Astrocyte (in vitro differentiated cells and primary cell): Measurements from ENCODE around the gene PRKCH. TPM values are rescaled to one million over a fixed set of nuclear protein-coding genes. Genes with fewer than 3 reads are reported as not detected.

Source experiments
- DNase-seq: peaks from one replicate; pipeline ENCODE4 v3.0.0-alpha.2; 2010; ENCODE audit warnings: low read depth
- FAIRE-seq: peaks from 2 replicates; lab custom pipeline; 2011; peaks lifted over from hg19 to GRCh38; lab: Jason Lieb, UNC
- H2AFZ ChIP-seq: 2 replicates; pipeline ENCODE4 v1.6.0; 2012; ENCODE audit warnings: low read depth, low read length, inconsistent platforms
- H3K27ac ChIP-seq: 2 replicates; pipeline ENCODE4 v1.5.1; 2011; ENCODE audit warnings: low read depth, low read length, inconsistent platforms
- H3K27me3 ChIP-seq: 2 replicates; pipeline ENCODE4 v1.6.0; 2011; ENCODE audit warnings: low read length, inconsistent platforms; ENCODE audit not compliant: insufficient read depth
- H3K36me3 ChIP-seq: 2 replicates; pipeline ENCODE4 v1.5.1; 2011; ENCODE audit warnings: low read length, inconsistent platforms; ENCODE audit not compliant: insufficient read depth
- H3K4me1 ChIP-seq: 2 replicates; pipeline ENCODE4 v1.5.1; 2011; ENCODE audit warnings: low read length, inconsistent platforms; ENCODE audit not compliant: insufficient read depth
- H3K4me2 ChIP-seq: 2 replicates; pipeline ENCODE4 v1.6.0; 2012; ENCODE audit warnings: low read length, inconsistent platforms
- H3K4me3 ChIP-seq: 2 replicates; pipeline ENCODE4 v1.5.1; 2011; ENCODE audit warnings: low read depth, mild to moderate bottlenecking, low read length, inconsistent platforms; ENCODE audit not compliant: insufficient read depth
- H3K79me2 ChIP-seq: 2 replicates; pipeline ENCODE4 v1.6.0; 2012; ENCODE audit warnings: mild to moderate bottlenecking, low read length, inconsistent platforms; ENCODE audit not compliant: insufficient read depth
- H3K9ac ChIP-seq: 2 replicates; pipeline ENCODE4 v1.6.0; 2012; ENCODE audit warnings: mild to moderate bottlenecking, low read length, inconsistent platforms
- H3K9me3 ChIP-seq: 2 replicates; pipeline ENCODE4 v1.5.1; 2012; ENCODE audit warnings: low read depth, mild to moderate bottlenecking, low read length, inconsistent platforms; ENCODE audit not compliant: insufficient read depth
- H4K20me1 ChIP-seq: 2 replicates; pipeline ENCODE4 v1.6.0; 2012; ENCODE audit warnings: low read length, inconsistent platforms; ENCODE audit not compliant: insufficient read depth
- H3K27ac Mint-ChIP-seq: one replicate; pipeline ENCODE4 v1.8.0; 2021; ENCODE audit warnings: mild to moderate bottlenecking, mixed read lengths; ENCODE audit not compliant: unreplicated experiment
- H3K27me3 Mint-ChIP-seq: one replicate; pipeline ENCODE4 v1.8.0; 2021; ENCODE audit warnings: low read depth, mixed read lengths; ENCODE audit not compliant: unreplicated experiment
- H3K36me3 Mint-ChIP-seq: one replicate; pipeline ENCODE4 v1.8.0; 2021; ENCODE audit warnings: low read depth, mixed read lengths; ENCODE audit not compliant: unreplicated experiment
- H3K4me1 Mint-ChIP-seq: one replicate; pipeline ENCODE4 v1.8.0; 2021; ENCODE audit warnings: low read depth, mixed read lengths; ENCODE audit not compliant: unreplicated experiment
- H3K4me3 Mint-ChIP-seq: one replicate; pipeline ENCODE4 v1.8.0; 2021; ENCODE audit warnings: mild to moderate bottlenecking, moderate library complexity, mixed read lengths; ENCODE audit not compliant: unreplicated experiment
- H3K9me3 Mint-ChIP-seq: one replicate; pipeline ENCODE4 v1.8.0; 2021; ENCODE audit warnings: mild to moderate bottlenecking, mixed read lengths; ENCODE audit not compliant: unreplicated experiment
- CTCF ChIP-seq: IDR thresholded peaks from 2 replicates; pipeline ENCODE4 v1.5.1; 2011; ENCODE audit warnings: low read depth, mild to moderate bottlenecking, inconsistent platforms, low read length, moderate library complexity; ENCODE audit not compliant: insufficient read depth
- EZH2 ChIP-seq: IDR thresholded peaks from 2 replicates; pipeline ENCODE4 v1.6.1; 2012; ENCODE audit warnings: mild to moderate bottlenecking, low read length, inconsistent platforms; ENCODE audit not compliant: insufficient read depth
- total RNA-seq: library from RNA; stranded (reverse); gene quantifications from 2 replicates; pipeline ENCODE4 v1.2.1, GENCODE V29; 2021

PRKCH gene
- total RNA-seq, 1 donor from 2014 or later: 6.0 TPM

GRCh38 chr14:61458766-61459165, 137.4 kb downstream of the PRKCH start:
- Histone ChIP-seq H3K27me3 (peaks cover 5% of the 10 kb centered on the region), H4K20me1 (no peaks in the 10 kb centered on the region), H3K27ac (no peak overlapping the region), H3K4me3 (no peak overlapping the region), H3K9ac (no peak overlapping the region), H3K79me2 (no peaks in the 10 kb centered on the region), H2AFZ (no peak overlapping the region), H3K9me3 (no peaks in the 10 kb centered on the region), H3K4me1 (peaks cover 14% of the 10 kb centered on the region), H3K36me3 (no peaks in the 10 kb centered on the region), H3K4me2 (no peak overlapping the region)
- Mint-ChIP-seq H3K36me3 (no peaks in the 10 kb centered on the region), H3K4me1 (peaks cover 14% of the 10 kb centered on the region), H3K27me3 (peaks cover 5% of the 10 kb centered on the region), H3K27ac (no peak overlapping the region), H3K4me3 (no peak overlapping the region), H3K9me3 (peaks cover 1% of the 10 kb centered on the region)
- no peak for DNase-seq
- no peak for FAIRE-seq
- TF ChIP-seq EZH2 (no peak), CTCF (no peak)

GRCh38 chr14:61459229-61459628, 137.8 kb downstream of the PRKCH start:
- Mint-ChIP-seq H3K36me3 (no peaks in the 10 kb centered on the region), H3K27ac (no peak overlapping the region), H3K27me3 (peaks cover 5% of the 10 kb centered on the region), H3K4me1 (peaks cover 14% of the 10 kb centered on the region), H3K9me3 (peaks cover 1% of the 10 kb centered on the region), H3K4me3 (no peak overlapping the region)
- no peaks in the 10 kb centered on the region for H3K9me3 ChIP-seq
- FAIRE-seq (no peak), DNase-seq (no peak)
- no peak overlapping the region for H3K4me3 ChIP-seq
- peaks cover 5% of the 10 kb centered on the region for H3K27me3 ChIP-seq
- no peak overlapping the region for H3K4me2 ChIP-seq
- TF ChIP-seq CTCF: no peak
- TF ChIP-seq EZH2: no peak
- peaks cover 14% of the 10 kb centered on the region for H3K4me1 ChIP-seq
- no peaks in the 10 kb centered on the region for H3K79me2 ChIP-seq
- no peak overlapping the region for H3K9ac ChIP-seq
- no peak overlapping the region for H2AFZ ChIP-seq
- no peaks in the 10 kb centered on the region for H3K36me3 ChIP-seq
- H4K20me1 ChIP-seq: no peaks in the 10 kb centered on the region
- H3K27ac ChIP-seq: no peak overlapping the region

GRCh38 chr14:61460063-61460462, 138.7 kb downstream of the PRKCH start:
- Histone ChIP-seq H3K36me3 (no peaks in the 10 kb centered on the region), H4K20me1 (no peaks in the 10 kb centered on the region), H3K9me3 (no peaks in the 10 kb centered on the region), H3K4me1 (peaks cover 14% of the 10 kb centered on the region), H3K27ac (no peak overlapping the region), H3K4me3 (no peak overlapping the region), H3K79me2 (no peaks in the 10 kb centered on the region), H3K4me2 (no peak overlapping the region), H2AFZ (no peak overlapping the region), H3K27me3 (peaks cover 5% of the 10 kb centered on the region), H3K9ac (no peak overlapping the region)
- H3K36me3 Mint-ChIP-seq: no peaks in the 10 kb centered on the region
- peaks cover 5% of the 10 kb centered on the region for H3K27me3 Mint-ChIP-seq
- no peak overlapping the region for H3K27ac Mint-ChIP-seq
- DNase-seq (no peak), FAIRE-seq (no peak)
- H3K4me3 Mint-ChIP-seq: no peak overlapping the region
- TF ChIP-seq EZH2: no peak
- no peak for TF ChIP-seq CTCF
- peaks cover 1% of the 10 kb centered on the region for H3K9me3 Mint-ChIP-seq
- peaks cover 14% of the 10 kb centered on the region for H3K4me1 Mint-ChIP-seq
